BE2C (cell line): Measurements from ENCODE around the gene CRYBG2.

Experiments used
- DNase-seq: peaks from one replicate; pipeline ENCODE4 v3.0.0-alpha.2; 2020
- H3K27me3 ChIP-seq: fragments of 250-450 bp; sonication (Bioruptor Pico); 2 replicates; pipeline ENCODE4 v1.5.1; 2020; ENCODE audit warnings: mild to moderate bottlenecking
- H3K36me3 ChIP-seq: fragments of 250-450 bp; sonication (Bioruptor Pico); 2 replicates; pipeline ENCODE4 v1.5.1; 2020; ENCODE audit warnings: mild to moderate bottlenecking
- H3K4me1 ChIP-seq: fragments of 250-450 bp; sonication (Bioruptor Pico); 2 replicates; pipeline ENCODE4 v1.5.1; 2020
- H3K4me3 ChIP-seq: 2 replicates; pipeline ENCODE4 v1.5.1; 2011; ENCODE audit warnings: low read depth, low read length
- H3K9me3 ChIP-seq: fragments of 250-450 bp; sonication (Bioruptor Pico); 2 replicates; pipeline ENCODE4 v1.5.1; 2020
- TF ChIP-seq, protein P1 (sequence below): IDR thresholded peaks from 2 replicates; pipeline ENCODE4 v1.5.1; 2012; ENCODE audit warnings: mild to moderate bottlenecking, low read depth, low read length

CRYBG2 gene

DNA sequence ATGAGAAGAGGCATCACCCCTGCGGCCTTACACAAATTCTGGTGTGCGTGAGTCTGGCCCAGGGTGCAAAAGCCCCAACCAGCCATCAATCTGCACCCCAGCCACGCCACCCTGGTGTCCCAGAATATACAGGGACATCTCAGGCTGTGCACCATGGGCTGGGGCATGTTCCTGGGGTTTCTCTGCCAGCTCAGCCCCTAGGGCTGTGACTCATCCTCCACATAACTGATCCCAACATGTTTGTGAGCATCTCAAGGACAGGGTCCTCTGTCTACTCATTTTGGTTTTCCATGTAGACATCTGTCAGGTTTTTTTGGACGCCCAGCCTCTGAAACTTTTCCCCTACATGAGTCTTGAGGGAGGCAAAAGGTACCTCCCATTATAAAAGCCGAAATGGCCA is 18.1 kb upstream of the CRYBG2 start:
- H3K9me3 ChIP-seq = no peaks in the 10 kb centered on the region

DNA sequence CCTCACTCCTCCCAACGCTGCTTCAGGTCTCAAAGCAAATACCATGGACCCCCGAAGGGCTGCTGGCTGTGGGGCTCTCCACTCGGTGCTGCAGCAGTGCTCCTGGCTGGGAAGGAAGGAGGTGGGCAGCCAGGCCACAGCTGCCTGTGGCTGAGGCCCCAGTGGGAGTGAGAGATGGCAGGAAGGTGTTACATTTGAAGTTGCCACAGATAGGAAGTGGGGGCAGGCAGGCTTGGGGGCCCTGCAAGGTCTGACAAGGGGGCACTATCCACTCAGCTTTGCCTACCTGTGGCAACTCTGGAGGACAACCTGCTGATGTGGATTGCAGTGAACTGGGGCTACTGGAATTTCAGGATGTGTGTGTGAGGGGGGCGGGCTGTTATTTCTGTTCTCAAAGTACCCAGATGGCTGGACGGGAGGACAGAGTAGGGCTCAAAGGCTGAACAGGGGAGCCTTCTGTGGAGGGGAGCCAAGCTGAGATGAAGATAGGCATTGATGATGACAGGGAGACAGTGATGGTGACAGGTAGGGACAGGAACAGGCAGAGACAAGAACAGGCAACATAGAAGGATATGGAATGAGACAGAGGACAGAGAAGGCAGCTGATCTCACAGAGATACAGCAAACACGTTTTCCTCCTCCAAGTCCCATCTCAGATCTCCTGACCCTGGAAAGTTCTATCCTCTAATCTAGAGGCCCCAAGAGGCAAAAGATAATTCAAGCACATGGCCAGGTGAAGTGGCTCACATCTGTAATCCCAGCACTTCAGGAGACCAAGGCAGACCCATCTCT is 16.9 kb upstream of the CRYBG2 start:
- H3K4me1 ChIP-seq = no peaks in the 10 kb centered on the region
- TF ChIP-seq, protein P1, sequence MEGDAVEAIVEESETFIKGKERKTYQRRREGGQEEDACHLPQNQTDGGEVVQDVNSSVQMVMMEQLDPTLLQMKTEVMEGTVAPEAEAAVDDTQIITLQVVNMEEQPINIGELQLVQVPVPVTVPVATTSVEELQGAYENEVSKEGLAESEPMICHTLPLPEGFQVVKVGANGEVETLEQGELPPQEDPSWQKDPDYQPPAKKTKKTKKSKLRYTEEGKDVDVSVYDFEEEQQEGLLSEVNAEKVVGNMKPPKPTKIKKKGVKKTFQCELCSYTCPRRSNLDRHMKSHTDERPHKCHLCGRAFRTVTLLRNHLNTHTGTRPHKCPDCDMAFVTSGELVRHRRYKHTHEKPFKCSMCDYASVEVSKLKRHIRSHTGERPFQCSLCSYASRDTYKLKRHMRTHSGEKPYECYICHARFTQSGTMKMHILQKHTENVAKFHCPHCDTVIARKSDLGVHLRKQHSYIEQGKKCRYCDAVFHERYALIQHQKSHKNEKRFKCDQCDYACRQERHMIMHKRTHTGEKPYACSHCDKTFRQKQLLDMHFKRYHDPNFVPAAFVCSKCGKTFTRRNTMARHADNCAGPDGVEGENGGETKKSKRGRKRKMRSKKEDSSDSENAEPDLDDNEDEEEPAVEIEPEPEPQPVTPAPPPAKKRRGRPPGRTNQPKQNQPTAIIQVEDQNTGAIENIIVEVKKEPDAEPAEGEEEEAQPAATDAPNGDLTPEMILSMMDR = no peak
- H3K4me3 ChIP-seq = no peak overlapping the region
- no peaks in the 10 kb centered on the region for H3K27me3 ChIP-seq
- DNase-seq = no peak
- H3K36me3 ChIP-seq = no peaks in the 10 kb centered on the region
- H3K9me3 ChIP-seq = no peaks in the 10 kb centered on the region

More for the DNA sequence above, 18.1 kb upstream of the CRYBG2 start:
- TF ChIP-seq, protein P1 = no peak
- no peak for DNase-seq
- Histone ChIP-seq H3K4me1 (no peaks in the 10 kb centered on the region), H3K4me3 (no peak overlapping the region), H3K36me3 (no peaks in the 10 kb centered on the region), H3K27me3 (no peaks in the 10 kb centered on the region)

DNA sequence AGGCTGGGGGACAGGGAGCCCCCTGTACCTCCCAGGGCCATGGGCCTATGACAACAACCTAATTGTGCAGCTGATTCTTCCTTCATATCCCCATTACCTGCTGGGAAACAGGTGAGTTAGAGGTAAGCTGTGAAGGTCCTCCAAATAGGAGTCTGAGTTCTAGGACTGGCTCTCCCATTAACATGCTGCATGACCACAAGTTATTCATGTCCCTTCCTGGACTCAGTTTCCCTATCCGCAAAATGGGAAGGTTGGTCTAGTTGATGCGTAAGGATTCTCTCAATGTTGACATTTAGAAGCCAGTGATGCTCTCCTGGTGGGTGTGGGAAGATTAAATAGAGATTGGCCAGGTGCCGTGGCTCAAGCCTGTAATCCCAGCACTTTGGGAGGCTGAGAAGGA is 14.6 kb upstream of the CRYBG2 start:
- Histone ChIP-seq H3K4me1 (no peaks in the 10 kb centered on the region), H3K9me3 (no peaks in the 10 kb centered on the region)

DNA sequence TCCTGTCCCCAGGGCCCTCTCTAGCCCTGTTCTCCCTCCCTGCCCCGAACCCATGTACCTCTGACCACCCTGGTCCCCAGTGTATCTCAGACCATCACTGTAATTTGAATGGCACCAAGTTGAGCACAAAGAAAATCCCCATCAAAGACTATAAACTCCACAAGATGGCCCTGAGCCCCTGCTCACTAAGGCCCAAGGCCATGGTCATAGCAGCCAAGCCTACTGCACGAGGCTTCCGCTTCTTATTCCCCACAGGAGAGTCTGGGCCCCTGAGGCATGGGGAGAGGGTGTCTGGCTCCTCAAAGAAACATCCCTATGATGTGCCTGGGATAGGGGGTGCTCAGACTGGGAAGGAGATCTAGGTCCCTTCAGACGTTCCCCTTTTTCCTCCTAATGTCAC is 14.1 kb upstream of the CRYBG2 start:
- Histone ChIP-seq H3K4me1 (no peaks in the 10 kb centered on the region), H3K9me3 (no peaks in the 10 kb centered on the region), H3K36me3 (no peaks in the 10 kb centered on the region), H3K4me3 (no peak overlapping the region), H3K27me3 (no peaks in the 10 kb centered on the region)
- no peak for DNase-seq
- TF ChIP-seq, protein P1 = no peak

More for the DNA sequence above, 14.6 kb upstream of the CRYBG2 start:
- Histone ChIP-seq H3K27me3 (no peaks in the 10 kb centered on the region), H3K4me3 (no peak overlapping the region), H3K36me3 (no peaks in the 10 kb centered on the region)
- TF ChIP-seq, protein P1 = no peak
- no peak for DNase-seq

DNA sequence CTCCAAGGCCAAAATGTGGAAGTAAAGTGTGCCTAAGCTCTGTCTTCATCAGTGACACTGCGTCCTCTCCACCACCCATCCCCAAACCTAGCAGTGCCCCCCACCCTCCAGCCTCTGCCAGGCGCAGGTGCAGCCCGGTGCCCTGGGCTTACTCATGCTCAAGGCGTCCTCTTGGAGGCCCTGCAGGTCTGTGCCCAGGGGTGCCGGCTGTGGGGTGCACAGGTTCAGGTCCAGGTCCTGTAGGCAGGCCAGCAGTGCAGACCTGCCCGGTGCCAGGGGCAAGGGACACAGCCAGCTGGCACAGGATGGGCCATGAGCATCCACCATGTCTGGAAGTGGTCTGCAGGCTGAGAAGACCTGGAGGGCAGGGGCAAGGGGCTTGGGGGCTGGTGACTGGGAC is 13.5 kb upstream of the CRYBG2 start:
- Histone ChIP-seq H3K9me3 (no peaks in the 10 kb centered on the region), H3K36me3 (no peaks in the 10 kb centered on the region), H3K4me1 (no peaks in the 10 kb centered on the region), H3K27me3 (no peaks in the 10 kb centered on the region), H3K4me3 (no peak overlapping the region)
- DNase-seq = no peak
- TF ChIP-seq, protein P1 = no peak

DNA sequence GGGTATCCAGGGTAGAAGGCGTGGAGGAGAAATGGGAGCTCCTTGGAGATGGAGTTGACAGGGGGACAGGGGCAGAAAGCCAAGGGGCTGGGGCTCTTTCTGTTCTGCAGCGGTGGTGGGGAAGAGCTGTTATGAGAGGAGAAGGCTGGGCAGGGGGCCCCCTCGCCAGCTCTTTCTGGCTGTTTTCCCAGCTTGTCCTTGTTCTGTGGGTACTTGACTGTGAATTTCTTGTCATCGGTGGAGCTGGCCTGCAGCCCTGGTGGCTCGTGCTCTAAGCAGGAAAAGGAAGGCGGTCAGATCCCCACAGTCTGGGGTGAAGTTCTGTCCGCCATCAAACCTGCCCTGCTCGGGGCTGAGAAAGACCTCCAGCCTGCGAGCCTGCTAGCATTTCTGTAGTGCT is 11.0 kb upstream of the CRYBG2 start:
- TF ChIP-seq, protein P1 = no peak

More for the DNA sequence above, 11.0 kb upstream of the CRYBG2 start:
- no peaks in the 10 kb centered on the region for H3K4me1 ChIP-seq
- peaks cover 14% of the 10 kb centered on the region for H3K27me3 ChIP-seq
- no peaks in the 10 kb centered on the region for H3K9me3 ChIP-seq
- no peak for DNase-seq
- no peaks in the 10 kb centered on the region for H3K36me3 ChIP-seq
- no peak overlapping the region for H3K4me3 ChIP-seq
